ENCODE measurements around the gene ITIH5. TPM values are rescaled to one million over a fixed set of nuclear protein-coding genes. Genes with fewer than 3 reads are reported as not detected.

The ITIH5 gene
- total RNA-seq, 1 experiment from 2014 or later = 5.2 TPM

GRCh38 chr10:7704071-7705016, 37.6 kb upstream of the ITIH5 start:
- CTCF ChIA-PET = interaction anchor here (1.3 kb wide), 1 partner anchor 179 kb away, joined by 6 read pairs; no protein-coding TSS in a partner anchor
- no TSS peak for BruUV-seq (replicated peaks)
- no peaks in the 10 kb centered on the region for H3K27me3 Mint-ChIP-seq (ENCODE audit: unreplicated experiment)
- no peaks in the 10 kb centered on the region for H3K9me3 Mint-ChIP-seq (ENCODE audit: low read depth, unreplicated experiment)
- H3K4me3 Mint-ChIP-seq (ENCODE audit: low read depth, unreplicated experiment) = no peak overlapping the region
- TF ChIP-seq, protein P1, sequence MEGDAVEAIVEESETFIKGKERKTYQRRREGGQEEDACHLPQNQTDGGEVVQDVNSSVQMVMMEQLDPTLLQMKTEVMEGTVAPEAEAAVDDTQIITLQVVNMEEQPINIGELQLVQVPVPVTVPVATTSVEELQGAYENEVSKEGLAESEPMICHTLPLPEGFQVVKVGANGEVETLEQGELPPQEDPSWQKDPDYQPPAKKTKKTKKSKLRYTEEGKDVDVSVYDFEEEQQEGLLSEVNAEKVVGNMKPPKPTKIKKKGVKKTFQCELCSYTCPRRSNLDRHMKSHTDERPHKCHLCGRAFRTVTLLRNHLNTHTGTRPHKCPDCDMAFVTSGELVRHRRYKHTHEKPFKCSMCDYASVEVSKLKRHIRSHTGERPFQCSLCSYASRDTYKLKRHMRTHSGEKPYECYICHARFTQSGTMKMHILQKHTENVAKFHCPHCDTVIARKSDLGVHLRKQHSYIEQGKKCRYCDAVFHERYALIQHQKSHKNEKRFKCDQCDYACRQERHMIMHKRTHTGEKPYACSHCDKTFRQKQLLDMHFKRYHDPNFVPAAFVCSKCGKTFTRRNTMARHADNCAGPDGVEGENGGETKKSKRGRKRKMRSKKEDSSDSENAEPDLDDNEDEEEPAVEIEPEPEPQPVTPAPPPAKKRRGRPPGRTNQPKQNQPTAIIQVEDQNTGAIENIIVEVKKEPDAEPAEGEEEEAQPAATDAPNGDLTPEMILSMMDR (IDR thresholded peaks at IDR 0.05; ENCODE audit: unreplicated experiment) = no peak
- no peak for DNase-seq
- peaks cover 7% of the 10 kb centered on the region for H3K36me3 Mint-ChIP-seq (ENCODE audit: insufficient read depth, unreplicated experiment)
- H3K27ac Mint-ChIP-seq (ENCODE audit: unreplicated experiment) = no peak overlapping the region
- H3K4me1 Mint-ChIP-seq (ENCODE audit: low read depth, unreplicated experiment) = peaks cover 55% of the 10 kb centered on the region
- intact Hi-C loops (cut with micrococcal nuclease; ENCODE audit: unreplicated experiment) = no loop called here

DNA sequence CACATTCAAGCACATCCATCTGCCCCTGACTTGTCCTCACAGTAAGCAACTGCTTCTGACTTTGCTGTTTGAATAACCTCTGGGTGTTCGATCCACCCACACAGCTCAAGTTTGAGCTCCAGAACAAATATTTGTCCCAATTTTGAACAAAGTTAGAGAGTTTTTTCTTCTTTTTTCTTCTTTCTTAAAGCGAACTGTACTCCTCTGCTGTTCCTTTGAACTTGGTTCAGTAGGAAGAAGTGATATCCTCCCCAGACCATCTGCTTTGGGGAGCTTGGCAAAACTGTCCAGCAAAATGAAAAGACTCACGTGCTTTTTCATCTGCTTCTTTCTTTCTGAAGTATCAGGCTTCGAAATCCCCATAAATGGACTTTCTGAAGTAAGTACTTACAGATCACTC, 36.4 kb upstream of the ITIH5 start, which contains the start of gene ITIH2:
Gene ITIH2 (plus strand): TSS at position 177 of the 400 bp plus-strand sequence. CDS start 119 bp downstream, at position 296.
- intact Hi-C loops (cut with micrococcal nuclease; ENCODE audit: unreplicated experiment) = no loop called here
- Mint-ChIP-seq H3K9me3 (ENCODE audit: low read depth, unreplicated experiment) (no peaks in the 10 kb centered on the region), H3K4me1 (ENCODE audit: low read depth, unreplicated experiment) (peaks cover 60% of the 10 kb centered on the region), H3K4me3 (ENCODE audit: low read depth, unreplicated experiment) (no peak within 1 kb of the TSS), H3K27ac (ENCODE audit: unreplicated experiment) (peak within 1 kb of the TSS; percentile 39), H3K36me3 (ENCODE audit: insufficient read depth, unreplicated experiment) (peaks cover 7% of the 10 kb centered on the region), H3K27me3 (ENCODE audit: unreplicated experiment) (no peaks in the 10 kb centered on the region)
- no TSS peak for BruUV-seq (replicated peaks)
- TF ChIP-seq, protein P1 (IDR thresholded peaks at IDR 0.05; ENCODE audit: unreplicated experiment) = no peak
- no peak for DNase-seq
- CTCF ChIA-PET = interaction anchor here (0.5 to 0.9 kb wide), 2 partner anchors 16 to 361 kb away, joined by 4 read pairs; no protein-coding TSS in a partner anchor

- DNase-seq = no peak
- H3K4me1 Mint-ChIP-seq (ENCODE audit: low read depth, unreplicated experiment) = peaks cover 61% of the 10 kb centered on the region
- TF ChIP-seq, protein P1 (IDR thresholded peaks at IDR 0.05; ENCODE audit: unreplicated experiment) = no peak
- intact Hi-C loops (cut with micrococcal nuclease; ENCODE audit: unreplicated experiment) = no loop called here
- BruUV-seq (replicated peaks) = no TSS peak
- no peaks in the 10 kb centered on the region for H3K9me3 Mint-ChIP-seq (ENCODE audit: low read depth, unreplicated experiment)
- no peaks in the 10 kb centered on the region for H3K27me3 Mint-ChIP-seq (ENCODE audit: unreplicated experiment)
- H3K36me3 Mint-ChIP-seq (ENCODE audit: insufficient read depth, unreplicated experiment) = peaks cover 12% of the 10 kb centered on the region
- H3K27ac Mint-ChIP-seq (ENCODE audit: unreplicated experiment) = peak overlapping the region; percentile 39
- CTCF ChIA-PET = no interaction called here
- no peak overlapping the region for H3K4me3 Mint-ChIP-seq (ENCODE audit: low read depth, unreplicated experiment)
Measured at GRCh38 chr10:7702288-7702812, 35.6 kb upstream of the ITIH5 start.

DNA sequence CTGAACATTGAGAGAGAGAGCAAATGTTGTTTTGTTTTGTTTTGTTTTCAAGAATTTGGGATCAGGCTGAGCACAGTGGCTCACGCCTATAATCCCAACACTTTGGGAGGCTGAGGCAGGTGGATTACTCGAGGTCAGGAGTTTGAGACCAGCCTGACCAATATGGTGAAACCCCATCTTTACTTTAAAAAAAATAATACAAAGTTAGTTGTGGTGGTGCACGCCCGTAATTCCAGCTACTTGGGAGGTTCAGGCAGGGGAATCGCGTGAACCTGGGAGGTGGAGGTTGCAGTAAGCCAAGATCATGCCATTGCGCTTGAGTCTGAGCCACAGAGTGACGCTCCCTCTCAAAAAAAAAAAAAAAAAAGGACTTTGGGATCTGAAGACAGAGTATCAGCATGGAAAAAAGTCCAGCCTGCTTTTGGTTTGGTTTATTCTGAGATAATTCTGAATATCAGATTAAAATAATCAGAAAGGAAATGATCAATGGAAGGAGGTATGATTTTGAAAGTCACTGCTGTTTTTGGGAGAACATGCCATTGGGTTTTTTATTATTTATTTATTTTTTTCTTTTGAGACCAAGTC, 34.5 kb upstream of the ITIH5 start:
- DNase-seq = no peak
- CTCF ChIA-PET = interaction anchor here (1.0 to 1.1 kb wide), 2 partner anchors 14 to 176 kb away, joined by 3 to 15 read pairs; no protein-coding TSS in a partner anchor
- TF ChIP-seq, protein P1 (IDR thresholded peaks at IDR 0.05; ENCODE audit: unreplicated experiment) = no peak

More for the DNA sequence above, 34.5 kb upstream of the ITIH5 start:
- Mint-ChIP-seq H3K4me1 (ENCODE audit: low read depth, unreplicated experiment) (peaks cover 65% of the 10 kb centered on the region), H3K36me3 (ENCODE audit: insufficient read depth, unreplicated experiment) (peaks cover 5% of the 10 kb centered on the region), H3K27me3 (ENCODE audit: unreplicated experiment) (no peaks in the 10 kb centered on the region), H3K27ac (ENCODE audit: unreplicated experiment) (peak overlapping the region; percentile 54), H3K9me3 (ENCODE audit: low read depth, unreplicated experiment) (no peaks in the 10 kb centered on the region), H3K4me3 (ENCODE audit: low read depth, unreplicated experiment) (no peak overlapping the region)
- intact Hi-C loops (cut with micrococcal nuclease; ENCODE audit: unreplicated experiment) = no loop called here
- no TSS peak for BruUV-seq (replicated peaks)
